EL (cell line): Measurements from ENCODE around the gene C20orf202.

Experiments used
- DNase-seq: peaks from one replicate; pipeline ENCODE4 v3.0.0-alpha.2; 2016

C20orf202 gene

GRCh38 chr20:1255675-1256074, 52.4 kb downstream of the C20orf202 start:
- no peak for DNase-seq
